Stimulated activated CD4-positive, alpha-beta T cell treated with anti-CD3 and anti-CD28 coated beads, Interleukin-4, amount 100 ng/mL, for 48 hours (primary cell): ENCODE measurements around the gene TXNDC17.
"Not testable (repeated sequence)": the region's sequence is repeated elsewhere in the genome, so short reads cannot be mapped to it uniquely, and the experiment has no call there.

Experiments used
- DNase-seq, 2 donors: peaks; one replicate each; pipeline ENCODE4 v3.0.0-alpha.2; 2020; ENCODE audit warnings: low read depth in 2 of 2

Gene TXNDC17

DNA sequence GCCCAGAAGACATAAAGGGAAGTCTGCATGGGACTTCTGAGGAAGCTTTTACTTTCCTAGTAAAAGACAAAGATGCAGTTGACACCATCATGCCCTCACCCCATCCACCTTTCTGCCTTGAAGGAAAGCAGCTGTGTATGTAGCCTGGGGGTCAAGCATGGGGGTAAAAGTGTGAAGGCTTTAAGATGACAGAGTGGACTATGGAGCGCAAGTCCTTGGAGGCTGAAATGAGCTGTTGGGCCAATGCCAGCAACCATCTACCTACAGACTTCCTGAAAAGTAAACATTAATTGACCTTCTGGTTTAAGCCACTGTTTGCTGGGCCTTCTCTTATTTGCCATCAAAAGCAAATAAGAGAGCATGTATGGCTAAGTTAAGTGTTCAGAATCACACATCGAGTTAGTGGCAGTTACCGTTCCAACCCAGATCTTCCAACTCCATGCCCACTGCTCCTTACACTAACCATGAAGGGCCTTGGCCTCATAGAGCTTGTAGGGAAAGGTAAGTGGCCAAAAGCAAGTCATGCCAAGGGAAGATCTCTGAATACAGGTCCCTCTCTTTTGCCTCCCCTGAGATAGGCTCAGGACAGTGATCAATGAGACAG lies 42.3 kb downstream of the TXNDC17 start:
- no peak for DNase-seq

DNA sequence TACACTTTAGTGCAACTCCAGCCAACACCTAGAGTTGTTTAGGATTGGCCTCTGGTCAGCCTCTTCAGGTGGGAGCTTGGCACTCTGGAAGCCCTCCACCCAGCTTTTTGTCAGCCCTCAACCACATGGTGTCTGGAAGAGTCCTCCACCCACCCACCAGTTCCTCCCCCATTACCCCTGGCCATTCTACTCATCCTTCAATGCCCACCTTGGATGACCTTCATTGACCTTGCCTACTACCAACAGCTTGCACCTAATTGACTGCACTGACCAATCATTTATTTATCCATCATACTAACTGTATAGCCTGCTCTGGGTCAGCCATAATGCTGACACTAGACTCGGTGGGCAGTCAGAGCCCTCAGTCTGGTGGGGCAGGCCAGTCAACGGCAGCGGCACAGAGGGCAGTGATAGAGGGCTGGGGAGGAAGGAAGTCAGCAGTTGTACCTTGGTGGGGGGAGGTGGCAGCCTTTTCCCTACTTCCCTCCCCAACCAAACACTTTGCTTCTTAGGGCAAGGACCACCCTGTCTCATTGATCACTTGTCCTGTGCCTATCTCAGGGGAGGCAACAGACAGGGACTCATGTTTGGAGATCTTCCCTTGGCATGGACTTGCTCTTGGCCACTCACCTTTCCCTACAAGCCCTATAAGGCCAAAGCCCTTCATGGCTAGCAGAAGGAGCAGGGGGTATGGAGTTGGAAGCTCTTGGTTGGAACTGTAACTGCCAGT lies 43.0 kb downstream of the TXNDC17 start:
- no peak for DNase-seq

DNA sequence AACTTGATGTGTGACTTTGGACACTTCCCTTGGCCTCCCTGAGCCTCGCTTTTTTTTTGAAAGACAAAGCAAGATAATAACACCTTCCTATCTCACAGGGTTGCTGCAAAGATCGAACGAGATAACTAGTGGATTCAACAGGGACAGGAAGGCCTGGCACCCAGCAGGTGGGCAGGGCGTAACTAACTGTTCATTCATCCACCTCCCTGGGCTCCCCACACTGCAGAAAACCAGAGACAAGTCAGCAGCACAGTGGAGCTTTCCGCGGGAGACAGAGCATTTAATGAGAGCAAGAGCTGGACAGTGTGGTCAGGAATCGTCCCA lies 43.6 kb downstream of the TXNDC17 start:
- no peak for DNase-seq

DNA sequence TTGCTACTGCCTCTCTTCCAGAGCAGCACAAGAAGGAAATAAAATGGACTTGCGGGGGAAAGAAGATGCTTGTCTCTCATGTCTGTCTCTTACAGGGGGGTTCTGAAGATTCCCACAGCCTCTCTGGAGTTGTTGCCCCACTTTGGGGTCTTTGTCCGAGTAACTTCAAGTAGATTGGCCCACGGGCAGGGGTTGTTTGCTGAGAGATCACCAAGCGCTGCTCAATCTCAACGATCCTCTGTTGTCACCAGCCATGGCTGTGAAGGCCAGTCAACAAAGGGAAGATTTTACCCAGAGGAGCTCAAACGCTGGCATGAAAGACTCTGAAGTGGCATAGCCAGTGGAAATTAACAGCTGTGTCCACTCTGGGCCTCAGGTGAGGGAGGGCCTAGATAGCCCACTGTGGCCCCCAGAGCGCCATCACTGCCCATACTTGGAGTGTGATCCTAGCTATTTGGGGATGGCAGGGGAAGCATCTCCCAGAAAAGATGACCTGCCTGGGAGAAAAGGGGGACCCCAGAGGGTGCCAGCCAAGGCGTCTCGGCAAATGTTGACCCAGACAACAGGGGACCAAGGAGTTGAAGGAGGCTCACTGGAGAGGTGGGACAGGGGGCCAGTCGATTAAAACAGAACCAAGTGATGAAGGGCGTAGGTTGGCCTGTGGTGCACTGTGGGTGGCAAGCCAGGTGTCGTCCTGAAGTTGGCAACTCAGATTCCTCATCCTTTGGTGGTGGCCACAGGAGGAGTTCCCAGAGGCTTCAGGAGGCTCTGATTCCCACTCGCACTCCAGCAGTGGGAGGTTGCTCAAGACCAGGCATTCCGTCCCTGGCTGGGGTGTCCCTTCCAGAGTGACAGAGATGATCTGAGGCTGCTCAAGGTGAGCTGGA lies 44.3 kb downstream of the TXNDC17 start:
- DNase-seq, result no peak

DNA sequence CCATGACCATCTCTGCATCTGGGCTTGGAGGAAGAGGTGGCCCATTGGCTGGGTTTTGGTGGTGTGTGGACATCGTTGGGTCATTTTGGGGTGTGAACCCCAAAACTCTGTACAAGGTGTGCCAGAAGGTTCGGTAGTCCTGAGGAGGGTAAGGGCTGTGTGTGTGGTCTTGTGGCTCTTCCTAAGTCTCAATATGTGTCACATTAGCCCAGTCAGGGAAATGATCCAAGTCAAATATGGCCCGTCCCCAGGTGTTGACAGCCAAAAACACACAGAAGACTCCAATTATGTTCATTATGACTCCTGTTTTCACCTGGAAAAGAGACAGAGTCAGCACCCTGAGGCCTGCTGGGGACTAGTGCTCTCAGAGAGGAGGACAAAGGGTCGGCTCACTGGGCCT lies 45.2 kb downstream of the TXNDC17 start:
- no peak for DNase-seq

DNA sequence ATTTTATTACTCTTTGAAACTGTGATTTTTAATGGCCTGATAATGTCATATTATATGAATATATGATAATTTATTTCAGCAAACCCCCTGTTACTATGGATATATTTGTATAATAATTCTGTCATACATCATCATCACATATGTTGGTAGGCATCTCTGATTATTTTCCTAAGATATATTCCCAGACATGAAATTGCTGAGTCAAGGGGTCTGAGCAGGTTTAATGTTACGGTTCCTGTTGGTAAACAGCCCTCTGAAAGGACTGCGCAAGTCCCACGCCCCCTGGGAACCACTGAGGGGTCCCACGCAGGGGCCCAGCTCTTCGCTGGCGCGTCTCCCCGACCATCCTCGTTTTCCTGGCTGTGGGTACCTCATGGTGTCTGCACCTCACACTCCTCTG lies 48.1 kb downstream of the TXNDC17 start:
- DNase-seq, result no peak

DNA sequence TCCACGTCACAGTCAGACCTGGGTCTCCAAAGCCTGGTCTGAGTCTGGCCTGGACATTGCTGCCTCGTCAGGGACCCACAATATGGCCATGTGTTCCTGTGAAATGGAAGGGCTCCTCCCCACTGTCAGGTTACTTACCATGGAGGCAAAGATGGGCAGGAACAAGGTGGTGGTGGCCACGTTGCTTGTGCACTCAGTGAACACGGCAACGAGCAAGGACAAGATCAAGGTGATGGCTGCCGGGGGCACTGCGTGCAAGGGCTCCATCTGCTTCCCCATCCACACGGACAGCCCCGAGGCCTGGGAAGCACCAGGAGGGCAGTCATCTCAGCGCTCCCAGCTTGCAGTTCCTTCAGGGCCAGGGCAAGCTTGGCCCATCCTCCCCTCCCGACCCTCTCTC lies 49.8 kb downstream of the TXNDC17 start:
- DNase-seq, result no peak

DNA sequence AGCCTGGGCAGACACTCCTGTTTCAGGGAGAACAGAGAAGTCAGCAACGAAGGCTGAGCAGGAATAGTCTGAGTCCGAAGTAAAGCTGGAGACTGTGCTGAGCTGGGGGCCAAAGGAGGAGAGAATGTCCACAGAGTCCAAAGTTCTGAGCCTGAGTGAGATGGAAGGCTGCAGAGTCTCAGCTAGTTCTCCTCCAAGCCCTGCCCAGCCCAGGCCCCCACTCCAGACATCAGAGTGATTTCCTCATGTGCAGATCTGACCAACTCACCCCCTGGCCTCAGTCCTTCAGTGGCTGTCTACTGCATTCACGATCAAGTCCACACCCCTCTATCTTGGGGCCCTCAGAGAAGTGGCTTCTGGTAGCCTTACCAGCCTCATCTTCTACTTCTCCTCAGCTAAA lies 50.7 kb downstream of the TXNDC17 start:
- DNase-seq, result no peak

DNA sequence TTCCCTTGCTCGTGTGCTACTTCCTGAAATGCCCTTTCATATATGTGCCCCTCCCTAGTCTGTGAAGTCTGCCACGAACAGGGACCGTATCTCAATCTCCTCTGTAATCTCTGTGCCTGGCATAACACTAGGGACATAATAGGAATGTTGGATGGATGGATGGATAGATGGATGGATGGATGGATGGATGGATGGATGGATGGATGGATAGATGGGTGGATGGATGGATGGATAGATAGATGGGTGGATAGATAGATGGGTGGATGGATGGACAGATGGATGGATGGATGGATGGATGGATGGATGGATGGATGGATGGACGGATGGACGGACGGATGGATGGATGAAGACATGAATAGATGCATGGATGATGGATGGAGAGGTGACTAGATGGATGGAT lies 51.1 kb downstream of the TXNDC17 start:
- DNase-seq, result not testable (repeated sequence)
